ENCODE data around the gene FAM193A.

Gene FAM193A

GRCh38 chr4:2507259-2507658 is 29.2 kb upstream of the FAM193A start:
- TF ChIP-seq GATA2 (IDR thresholded peaks at IDR 0.05; ENCODE audit: low read depth, low read length) (no peak), GATA3 (IDR thresholded peaks at IDR 0.05; ENCODE audit: low read depth, low read length) (no peak)

GRCh38 chr4:2507855-2508254 is 28.6 kb upstream of the FAM193A start:
- TF ChIP-seq GATA2 (IDR thresholded peaks at IDR 0.05; ENCODE audit: low read depth, low read length) (no peak), GATA3 (IDR thresholded peaks at IDR 0.05; ENCODE audit: low read depth, low read length) (no peak)

- TF ChIP-seq GATA2 (IDR thresholded peaks at IDR 0.05; ENCODE audit: low read depth, low read length): no peak
- TF ChIP-seq GATA3 (IDR thresholded peaks at IDR 0.05; ENCODE audit: low read depth, low read length): no peak
Observed at GRCh38 chr4:2510351-2511259, 25.8 kb upstream of the FAM193A start.

GRCh38 chr4:2511645-2512131 is 24.8 kb upstream of the FAM193A start:
- TF ChIP-seq GATA2 (IDR thresholded peaks at IDR 0.05; ENCODE audit: low read depth, low read length): no peak
- TF ChIP-seq GATA3 (IDR thresholded peaks at IDR 0.05; ENCODE audit: low read depth, low read length): no peak

- no peak for TF ChIP-seq GATA2 (IDR thresholded peaks at IDR 0.05; ENCODE audit: low read depth, low read length)
- TF ChIP-seq GATA3 (IDR thresholded peaks at IDR 0.05; ENCODE audit: low read depth, low read length): no peak
Observed at GRCh38 chr4:2512396-2513135, 23.9 kb upstream of the FAM193A start.

GRCh38 chr4:2515830-2516550 is 20.5 kb upstream of the FAM193A start:
- no peak for TF ChIP-seq GATA3 (IDR thresholded peaks at IDR 0.05; ENCODE audit: low read depth, low read length)
- TF ChIP-seq GATA2 (IDR thresholded peaks at IDR 0.05; ENCODE audit: low read depth, low read length): no peak

- TF ChIP-seq GATA3 (IDR thresholded peaks at IDR 0.05; ENCODE audit: low read depth, low read length) (no peak), GATA2 (IDR thresholded peaks at IDR 0.05; ENCODE audit: low read depth, low read length) (no peak)
Observed at GRCh38 chr4:2516635-2517034, 19.8 kb upstream of the FAM193A start.

- TF ChIP-seq GATA2 (IDR thresholded peaks at IDR 0.05; ENCODE audit: low read depth, low read length) (no peak), GATA3 (IDR thresholded peaks at IDR 0.05; ENCODE audit: low read depth, low read length) (no peak)
Observed at GRCh38 chr4:2526559-2526958, 9.9 kb upstream of the FAM193A start.

GRCh38 chr4:2534904-2535375 is 1.5 kb upstream of the FAM193A start:
- TF ChIP-seq GATA2 (IDR thresholded peaks at IDR 0.05; ENCODE audit: low read depth, low read length): peak; percentile 28; the same call in 1 of the 2 replicates
- no peak for TF ChIP-seq GATA3 (IDR thresholded peaks at IDR 0.05; ENCODE audit: low read depth, low read length)

- no peak for TF ChIP-seq GATA3 (IDR thresholded peaks at IDR 0.05; ENCODE audit: low read depth, low read length)
- no peak for TF ChIP-seq GATA2 (IDR thresholded peaks at IDR 0.05; ENCODE audit: low read depth, low read length)
Observed at GRCh38 chr4:2535376-2536192, 863 bp upstream of the FAM193A start.

GRCh38 chr4:2537011-2537830 is 774 bp downstream of the FAM193A start:
- TF ChIP-seq GATA3 (IDR thresholded peaks at IDR 0.05; ENCODE audit: low read depth, low read length): no peak
- TF ChIP-seq GATA2 (IDR thresholded peaks at IDR 0.05; ENCODE audit: low read depth, low read length): no peak

GRCh38 chr4:2545321-2546013 is 9.0 kb downstream of the FAM193A start:
- TF ChIP-seq GATA3 (IDR thresholded peaks at IDR 0.05; ENCODE audit: low read depth, low read length): no peak
- TF ChIP-seq GATA2 (IDR thresholded peaks at IDR 0.05; ENCODE audit: low read depth, low read length): no peak

All from SH-SY5Y (cell line).